Measurements from ENCODE around the gene NFATC4.

GRCh38 chr14:24411443-24412389, 43.7 kb downstream of the NFATC4 start:
- TF ChIP-seq ASH2L (IDR thresholded peaks at IDR 0.05; ENCODE audit: borderline replicate concordance, low read depth) (no peak), EZH2 (IDR thresholded peaks at IDR 0.05; ENCODE audit: borderline replicate concordance, control insufficient read depth, low read depth, low read length) (no peak), RFX5 (IDR thresholded peaks at IDR 0.05; ENCODE audit: low read depth, low read length) (no peak), TCF12 (IDR thresholded peaks at IDR 0.05; ENCODE audit: low read depth, low read length) (no peak), SUZ12 (IDR thresholded peaks at IDR 0.05; ENCODE audit: unreplicated experiment) (no peak), POLR2A (IDR thresholded peaks at IDR 0.05; ENCODE audit: low read depth, low read length) (no peak), ZNF217 (IDR thresholded peaks at IDR 0.05) (no peak), EGR1 (IDR thresholded peaks at IDR 0.05; ENCODE audit: borderline replicate concordance in 1 of 2, low read depth in 2 of 2, low read length in 2 of 2) (no peak), EP300 (IDR thresholded peaks at IDR 0.05; ENCODE audit: borderline replicate concordance in 1 of 2, control insufficient read depth in 1 of 2, low read depth in 2 of 2, low read length in 2 of 2) (no peak)
- TF ChIP-seq, protein P1, sequence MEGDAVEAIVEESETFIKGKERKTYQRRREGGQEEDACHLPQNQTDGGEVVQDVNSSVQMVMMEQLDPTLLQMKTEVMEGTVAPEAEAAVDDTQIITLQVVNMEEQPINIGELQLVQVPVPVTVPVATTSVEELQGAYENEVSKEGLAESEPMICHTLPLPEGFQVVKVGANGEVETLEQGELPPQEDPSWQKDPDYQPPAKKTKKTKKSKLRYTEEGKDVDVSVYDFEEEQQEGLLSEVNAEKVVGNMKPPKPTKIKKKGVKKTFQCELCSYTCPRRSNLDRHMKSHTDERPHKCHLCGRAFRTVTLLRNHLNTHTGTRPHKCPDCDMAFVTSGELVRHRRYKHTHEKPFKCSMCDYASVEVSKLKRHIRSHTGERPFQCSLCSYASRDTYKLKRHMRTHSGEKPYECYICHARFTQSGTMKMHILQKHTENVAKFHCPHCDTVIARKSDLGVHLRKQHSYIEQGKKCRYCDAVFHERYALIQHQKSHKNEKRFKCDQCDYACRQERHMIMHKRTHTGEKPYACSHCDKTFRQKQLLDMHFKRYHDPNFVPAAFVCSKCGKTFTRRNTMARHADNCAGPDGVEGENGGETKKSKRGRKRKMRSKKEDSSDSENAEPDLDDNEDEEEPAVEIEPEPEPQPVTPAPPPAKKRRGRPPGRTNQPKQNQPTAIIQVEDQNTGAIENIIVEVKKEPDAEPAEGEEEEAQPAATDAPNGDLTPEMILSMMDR (IDR thresholded peaks at IDR 0.05 in 2 of 3, conservative IDR thresholded peaks at IDR 0.05 in 1 of 3; ENCODE audit: control insufficient read depth in 2 of 3, extremely low read depth in 1 of 3, insufficient read depth in 1 of 3, low read depth in 3 of 3, low read length in 3 of 3) = peak; percentile 54 to 79 (median 58)
